Stomach (tissue), 4 donors: Measurements from ENCODE around the gene WDR5.
"Not testable (repeated sequence)": the region's sequence is repeated elsewhere in the genome, so short reads cannot be mapped to it uniquely, and the experiment has no call there.

ENCODE experiments used
- EP300 ChIP-seq: sonication (generic); formaldehyde crosslinking; IDR thresholded peaks from one replicate; pipeline ENCODE4 v1.6.1; 2017; ENCODE audit warnings: antibody characterized with exemption
- POLR2A ChIP-seq, 4 donors: fragments of 450-650 bp; IDR thresholded peaks; one replicate each; pipeline ENCODE4 v1.6.1; 2016; ENCODE audit warnings: antibody characterized with exemption in 4 of 4, control low read depth in 2 of 4, mild to moderate bottlenecking in 1 of 4, moderate library complexity in 1 of 4
- POLR2AphosphoS5 ChIP-seq, 3 donors: sonication (generic); formaldehyde crosslinking; IDR thresholded peaks; one replicate each; pipeline ENCODE4 v1.6.1; 2016; ENCODE audit warnings: antibody characterized with exemption in 3 of 3
- TF ChIP-seq, protein P1 (sequence below), 7 experiments: fragments of 450-650 bp in 4 of 7; fragments of 200-600 bp in 3 of 7; sonication (generic) in 3 of 7; IDR thresholded peaks; one replicate each; pipeline ENCODE4 v1.5.1; 2016 to 2019; ENCODE audit warnings: antibody characterized with exemption in 7 of 7, control low read depth in 2 of 7, mild to moderate bottlenecking in 1 of 7

- TF ChIP-seq, protein P1, sequence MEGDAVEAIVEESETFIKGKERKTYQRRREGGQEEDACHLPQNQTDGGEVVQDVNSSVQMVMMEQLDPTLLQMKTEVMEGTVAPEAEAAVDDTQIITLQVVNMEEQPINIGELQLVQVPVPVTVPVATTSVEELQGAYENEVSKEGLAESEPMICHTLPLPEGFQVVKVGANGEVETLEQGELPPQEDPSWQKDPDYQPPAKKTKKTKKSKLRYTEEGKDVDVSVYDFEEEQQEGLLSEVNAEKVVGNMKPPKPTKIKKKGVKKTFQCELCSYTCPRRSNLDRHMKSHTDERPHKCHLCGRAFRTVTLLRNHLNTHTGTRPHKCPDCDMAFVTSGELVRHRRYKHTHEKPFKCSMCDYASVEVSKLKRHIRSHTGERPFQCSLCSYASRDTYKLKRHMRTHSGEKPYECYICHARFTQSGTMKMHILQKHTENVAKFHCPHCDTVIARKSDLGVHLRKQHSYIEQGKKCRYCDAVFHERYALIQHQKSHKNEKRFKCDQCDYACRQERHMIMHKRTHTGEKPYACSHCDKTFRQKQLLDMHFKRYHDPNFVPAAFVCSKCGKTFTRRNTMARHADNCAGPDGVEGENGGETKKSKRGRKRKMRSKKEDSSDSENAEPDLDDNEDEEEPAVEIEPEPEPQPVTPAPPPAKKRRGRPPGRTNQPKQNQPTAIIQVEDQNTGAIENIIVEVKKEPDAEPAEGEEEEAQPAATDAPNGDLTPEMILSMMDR (IDR thresholded peaks at IDR 0.05), result not testable (repeated sequence)
- not testable (repeated sequence) for TF ChIP-seq POLR2AphosphoS5 (IDR thresholded peaks at IDR 0.05); POLR2A (IDR thresholded peaks at IDR 0.05); EP300
Observed at GRCh38 chr9:134118972-134119371, 16.9 kb upstream of the WDR5 start.
